ENCODE data around the gene JAKMIP2.

The JAKMIP2 gene

DNA sequence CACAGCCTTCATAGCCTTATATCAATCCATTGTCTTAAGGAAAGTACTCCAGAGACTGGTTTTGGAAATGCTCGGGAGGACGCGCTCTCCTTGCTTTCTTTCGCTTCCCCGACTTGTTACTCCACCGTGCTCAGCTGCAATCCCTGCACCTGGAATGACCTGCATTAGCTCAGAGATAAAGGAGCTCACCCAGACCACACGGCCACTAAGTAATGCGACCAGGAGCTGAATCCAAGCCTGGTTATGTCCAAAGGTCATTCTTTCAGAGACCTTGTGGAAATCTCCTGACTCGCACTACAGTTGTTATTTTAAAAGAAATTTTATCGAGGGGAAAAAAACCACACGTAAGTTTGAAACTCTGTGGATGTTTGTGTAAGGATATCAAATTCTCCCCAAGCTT is 137.3 kb downstream of the JAKMIP2 start:
- no peak for TF ChIP-seq SNAI2 (CRISPR knock-in tag; IDR thresholded peaks at IDR 0.05)
- no peak for TF ChIP-seq OSR1 (CRISPR knock-in tag; IDR thresholded peaks at IDR 0.05)
- TF ChIP-seq ZFP3 (CRISPR knock-in tag; IDR thresholded peaks at IDR 0.05) = no peak
- no peak for TF ChIP-seq ZC3H10 (CRISPR knock-in tag; IDR thresholded peaks at IDR 0.05)
- TF ChIP-seq ZNF565 (CRISPR knock-in tag; conservative IDR thresholded peaks at IDR 0.05; ENCODE audit: low read depth) = no peak
- no peak for TF ChIP-seq BACH2 (CRISPR knock-in tag; IDR thresholded peaks at IDR 0.05; ENCODE audit: borderline replicate concordance)
- no peak for TF ChIP-seq ZNF8 (CRISPR knock-in tag; IDR thresholded peaks at IDR 0.05)
- no peak for TF ChIP-seq RARB (CRISPR knock-in tag; IDR thresholded peaks at IDR 0.05)
- no peak for TF ChIP-seq ZFP30 (CRISPR knock-in tag; IDR thresholded peaks at IDR 0.05)
- TF ChIP-seq, protein P1, sequence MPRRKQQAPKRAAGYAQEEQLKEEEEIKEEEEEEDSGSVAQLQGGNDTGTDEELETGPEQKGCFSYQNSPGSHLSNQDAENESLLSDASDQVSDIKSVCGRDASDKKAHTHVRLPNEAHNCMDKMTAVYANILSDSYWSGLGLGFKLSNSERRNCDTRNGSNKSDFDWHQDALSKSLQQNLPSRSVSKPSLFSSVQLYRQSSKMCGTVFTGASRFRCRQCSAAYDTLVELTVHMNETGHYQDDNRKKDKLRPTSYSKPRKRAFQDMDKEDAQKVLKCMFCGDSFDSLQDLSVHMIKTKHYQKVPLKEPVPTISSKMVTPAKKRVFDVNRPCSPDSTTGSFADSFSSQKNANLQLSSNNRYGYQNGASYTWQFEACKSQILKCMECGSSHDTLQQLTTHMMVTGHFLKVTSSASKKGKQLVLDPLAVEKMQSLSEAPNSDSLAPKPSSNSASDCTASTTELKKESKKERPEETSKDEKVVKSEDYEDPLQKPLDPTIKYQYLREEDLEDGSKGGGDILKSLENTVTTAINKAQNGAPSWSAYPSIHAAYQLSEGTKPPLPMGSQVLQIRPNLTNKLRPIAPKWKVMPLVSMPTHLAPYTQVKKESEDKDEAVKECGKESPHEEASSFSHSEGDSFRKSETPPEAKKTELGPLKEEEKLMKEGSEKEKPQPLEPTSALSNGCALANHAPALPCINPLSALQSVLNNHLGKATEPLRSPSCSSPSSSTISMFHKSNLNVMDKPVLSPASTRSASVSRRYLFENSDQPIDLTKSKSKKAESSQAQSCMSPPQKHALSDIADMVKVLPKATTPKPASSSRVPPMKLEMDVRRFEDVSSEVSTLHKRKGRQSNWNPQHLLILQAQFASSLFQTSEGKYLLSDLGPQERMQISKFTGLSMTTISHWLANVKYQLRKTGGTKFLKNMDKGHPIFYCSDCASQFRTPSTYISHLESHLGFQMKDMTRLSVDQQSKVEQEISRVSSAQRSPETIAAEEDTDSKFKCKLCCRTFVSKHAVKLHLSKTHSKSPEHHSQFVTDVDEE (CRISPR knock-in tag; IDR thresholded peaks at IDR 0.05) = no peak
- TF ChIP-seq ZNF70 (CRISPR knock-in tag; IDR thresholded peaks at IDR 0.05) = no peak
- no peak for TF ChIP-seq TCF4 (CRISPR knock-in tag; IDR thresholded peaks at IDR 0.05; ENCODE audit: borderline replicate concordance)
- no peak for TF ChIP-seq GLIS3 (CRISPR knock-in tag; IDR thresholded peaks at IDR 0.05)
- TF ChIP-seq, protein P2, sequence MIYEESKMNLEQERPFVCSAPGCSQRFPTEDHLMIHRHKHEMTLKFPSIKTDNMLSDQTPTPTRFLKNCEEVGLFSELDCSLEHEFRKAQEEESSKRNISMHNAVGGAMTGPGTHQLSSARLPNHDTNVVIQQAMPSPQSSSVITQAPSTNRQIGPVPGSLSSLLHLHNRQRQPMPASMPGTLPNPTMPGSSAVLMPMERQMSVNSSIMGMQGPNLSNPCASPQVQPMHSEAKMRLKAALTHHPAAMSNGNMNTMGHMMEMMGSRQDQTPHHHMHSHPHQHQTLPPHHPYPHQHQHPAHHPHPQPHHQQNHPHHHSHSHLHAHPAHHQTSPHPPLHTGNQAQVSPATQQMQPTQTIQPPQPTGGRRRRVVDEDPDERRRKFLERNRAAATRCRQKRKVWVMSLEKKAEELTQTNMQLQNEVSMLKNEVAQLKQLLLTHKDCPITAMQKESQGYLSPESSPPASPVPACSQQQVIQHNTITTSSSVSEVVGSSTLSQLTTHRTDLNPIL (CRISPR knock-in tag; IDR thresholded peaks at IDR 0.05; ENCODE audit: low read depth) = no peak
- no peak for ATAC-seq

GRCh38 chr5:147644460-147644859 is 138.1 kb downstream of the JAKMIP2 start:
- TF ChIP-seq, protein P1 (CRISPR knock-in tag; IDR thresholded peaks at IDR 0.05) = no peak
- no peak for TF ChIP-seq ISL1 (CRISPR knock-in tag; IDR thresholded peaks at IDR 0.05)
- TF ChIP-seq BACH2 (CRISPR knock-in tag; IDR thresholded peaks at IDR 0.05; ENCODE audit: borderline replicate concordance) = no peak
- no peak for TF ChIP-seq ARNTL (CRISPR knock-in tag; IDR thresholded peaks at IDR 0.05; ENCODE audit: borderline replicate concordance, low read depth)
- TF ChIP-seq ESRRG (CRISPR knock-in tag; IDR thresholded peaks at IDR 0.05) = no peak
- TF ChIP-seq, protein P3, sequence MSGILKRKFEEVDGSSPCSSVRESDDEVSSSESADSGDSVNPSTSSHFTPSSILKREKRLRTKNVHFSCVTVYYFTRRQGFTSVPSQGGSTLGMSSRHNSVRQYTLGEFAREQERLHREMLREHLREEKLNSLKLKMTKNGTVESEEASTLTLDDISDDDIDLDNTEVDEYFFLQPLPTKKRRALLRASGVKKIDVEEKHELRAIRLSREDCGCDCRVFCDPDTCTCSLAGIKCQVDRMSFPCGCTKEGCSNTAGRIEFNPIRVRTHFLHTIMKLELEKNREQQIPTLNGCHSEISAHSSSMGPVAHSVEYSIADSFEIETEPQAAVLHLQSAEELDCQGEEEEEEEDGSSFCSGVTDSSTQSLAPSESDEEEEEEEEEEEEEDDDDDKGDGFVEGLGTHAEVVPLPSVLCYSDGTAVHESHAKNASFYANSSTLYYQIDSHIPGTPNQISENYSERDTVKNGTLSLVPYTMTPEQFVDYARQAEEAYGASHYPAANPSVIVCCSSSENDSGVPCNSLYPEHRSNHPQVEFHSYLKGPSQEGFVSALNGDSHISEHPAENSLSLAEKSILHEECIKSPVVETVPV (CRISPR knock-in tag; IDR thresholded peaks at IDR 0.05) = no peak
- TF ChIP-seq ZNF8 (CRISPR knock-in tag; IDR thresholded peaks at IDR 0.05) = no peak
- TF ChIP-seq ZNF70 (CRISPR knock-in tag; IDR thresholded peaks at IDR 0.05) = no peak
- TF ChIP-seq ZC3H10 (CRISPR knock-in tag; IDR thresholded peaks at IDR 0.05) = no peak

GRCh38 chr5:147643142-147643541 is 139.4 kb downstream of the JAKMIP2 start:
- no peak for ATAC-seq
- TF ChIP-seq, protein P1 (CRISPR knock-in tag; IDR thresholded peaks at IDR 0.05) = no peak
- TF ChIP-seq CSDC2 (CRISPR knock-in tag; IDR thresholded peaks at IDR 0.05) (no peak), PPARA (CRISPR knock-in tag; IDR thresholded peaks at IDR 0.05; ENCODE audit: borderline replicate concordance) (no peak), TOX (CRISPR knock-in tag; IDR thresholded peaks at IDR 0.05; ENCODE audit: borderline replicate concordance) (no peak), ZNF70 (CRISPR knock-in tag; IDR thresholded peaks at IDR 0.05) (no peak), ZNF565 (CRISPR knock-in tag; conservative IDR thresholded peaks at IDR 0.05; ENCODE audit: low read depth) (no peak), ZNF8 (CRISPR knock-in tag; IDR thresholded peaks at IDR 0.05) (no peak), OSR1 (CRISPR knock-in tag; IDR thresholded peaks at IDR 0.05) (no peak), BACH2 (CRISPR knock-in tag; IDR thresholded peaks at IDR 0.05; ENCODE audit: borderline replicate concordance) (no peak), ZFP30 (CRISPR knock-in tag; IDR thresholded peaks at IDR 0.05) (no peak), ZFP3 (CRISPR knock-in tag; IDR thresholded peaks at IDR 0.05) (no peak), ESRRG (CRISPR knock-in tag; IDR thresholded peaks at IDR 0.05) (no peak), GLIS3 (CRISPR knock-in tag; IDR thresholded peaks at IDR 0.05) (no peak), ZC3H10 (CRISPR knock-in tag; IDR thresholded peaks at IDR 0.05) (no peak), SNAI2 (CRISPR knock-in tag; IDR thresholded peaks at IDR 0.05) (no peak)
- TF ChIP-seq, protein P3 (CRISPR knock-in tag; IDR thresholded peaks at IDR 0.05) = no peak
- TF ChIP-seq, protein P4, sequence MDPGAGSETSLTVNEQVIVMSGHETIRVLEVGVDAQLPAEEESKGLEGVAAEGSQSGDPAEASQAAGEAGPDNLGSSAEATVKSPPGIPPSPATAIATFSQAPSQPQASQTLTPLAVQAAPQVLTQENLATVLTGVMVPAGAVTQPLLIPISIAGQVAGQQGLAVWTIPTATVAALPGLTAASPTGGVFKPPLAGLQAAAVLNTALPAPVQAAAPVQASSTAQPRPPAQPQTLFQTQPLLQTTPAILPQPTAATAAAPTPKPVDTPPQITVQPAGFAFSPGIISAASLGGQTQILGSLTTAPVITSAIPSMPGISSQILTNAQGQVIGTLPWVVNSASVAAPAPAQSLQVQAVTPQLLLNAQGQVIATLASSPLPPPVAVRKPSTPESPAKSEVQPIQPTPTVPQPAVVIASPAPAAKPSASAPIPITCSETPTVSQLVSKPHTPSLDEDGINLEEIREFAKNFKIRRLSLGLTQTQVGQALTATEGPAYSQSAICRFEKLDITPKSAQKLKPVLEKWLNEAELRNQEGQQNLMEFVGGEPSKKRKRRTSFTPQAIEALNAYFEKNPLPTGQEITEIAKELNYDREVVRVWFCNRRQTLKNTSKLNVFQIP (CRISPR knock-in tag; IDR thresholded peaks at IDR 0.05; ENCODE audit: borderline replicate concordance, low read depth) = no peak

More at GRCh38 chr5:147644460-147644859, 138.1 kb downstream of the JAKMIP2 start:
- no peak for ATAC-seq

Data from SK-N-SH treated with all-trans-retinoic acid at 6 μM for 48 hours (cell line).